HEK293T (cell line): ENCODE measurements around the gene LRP1B.

Experiments
- CTBP1 ChIP-seq: fragments of 450-650 bp; IDR thresholded peaks from 2 replicates; pipeline ENCODE4 v1.6.1; 2016; ENCODE audit warnings: borderline replicate concordance
- FOXK2 ChIP-seq: fragments of 450-650 bp; IDR thresholded peaks from 2 replicates; pipeline ENCODE4 v1.6.1; 2016; ENCODE audit warnings: mild to moderate bottlenecking
- FOXM1 ChIP-seq: fragments of 450-650 bp; IDR thresholded peaks from 2 replicates; pipeline ENCODE4 v1.6.1; 2017; ENCODE audit warnings: mild to moderate bottlenecking, borderline replicate concordance
- L3MBTL2 ChIP-seq: fragments of 450-650 bp; conservative IDR thresholded peaks from 2 replicates; pipeline ENCODE4 v1.6.1; 2016; ENCODE audit warnings: mild to moderate bottlenecking
- NFRKB ChIP-seq: fragments of 450-650 bp; IDR thresholded peaks from 2 replicates; pipeline ENCODE4 v1.6.1; 2016; ENCODE audit warnings: mild to moderate bottlenecking, moderate library complexity
- SP1 ChIP-seq: fragments of 450-650 bp; IDR thresholded peaks from 2 replicates; pipeline ENCODE4 v1.6.1; 2017
- TARDBP ChIP-seq: fragments of 450-650 bp; IDR thresholded peaks from 2 replicates; pipeline ENCODE4 v1.6.1; 2016

DNA sequence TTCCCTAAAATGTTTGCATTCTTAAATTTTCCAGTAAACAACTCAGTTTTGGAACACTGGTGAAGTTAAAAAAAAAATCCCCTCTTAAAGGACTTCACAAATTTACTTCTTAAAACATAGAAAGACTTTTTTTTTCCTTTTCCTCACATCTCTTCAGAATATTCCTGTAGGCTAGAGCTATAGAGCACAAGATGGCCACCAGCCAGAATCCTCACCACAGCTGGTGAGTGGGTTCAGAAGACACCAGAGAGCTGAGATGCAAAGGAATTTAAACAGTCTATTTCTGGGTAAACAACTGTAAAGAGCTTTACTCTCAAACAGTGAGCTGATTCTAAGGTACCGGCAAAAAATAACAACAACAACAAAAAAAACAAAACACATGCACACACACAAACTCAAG is 252.8 kb downstream of the LRP1B start:
- TF ChIP-seq L3MBTL2 = no peak
- TF ChIP-seq SP1 = no peak
- TF ChIP-seq CTBP1 = no peak
- TF ChIP-seq TARDBP = no peak
- no peak for TF ChIP-seq NFRKB
- TF ChIP-seq FOXK2 = no peak
- TF ChIP-seq FOXM1 = no peak
